GM19099 (cell line): ENCODE data around the gene KMT2D.

Source experiments
- POLR2A ChIP-seq: IDR thresholded peaks from 3 replicates; pipeline ENCODE4 v1.6.1; 2011; ENCODE audit warnings: low read depth; ENCODE audit not compliant: insufficient read length; ENCODE audit errors: extremely low read depth

The KMT2D gene, protein sequence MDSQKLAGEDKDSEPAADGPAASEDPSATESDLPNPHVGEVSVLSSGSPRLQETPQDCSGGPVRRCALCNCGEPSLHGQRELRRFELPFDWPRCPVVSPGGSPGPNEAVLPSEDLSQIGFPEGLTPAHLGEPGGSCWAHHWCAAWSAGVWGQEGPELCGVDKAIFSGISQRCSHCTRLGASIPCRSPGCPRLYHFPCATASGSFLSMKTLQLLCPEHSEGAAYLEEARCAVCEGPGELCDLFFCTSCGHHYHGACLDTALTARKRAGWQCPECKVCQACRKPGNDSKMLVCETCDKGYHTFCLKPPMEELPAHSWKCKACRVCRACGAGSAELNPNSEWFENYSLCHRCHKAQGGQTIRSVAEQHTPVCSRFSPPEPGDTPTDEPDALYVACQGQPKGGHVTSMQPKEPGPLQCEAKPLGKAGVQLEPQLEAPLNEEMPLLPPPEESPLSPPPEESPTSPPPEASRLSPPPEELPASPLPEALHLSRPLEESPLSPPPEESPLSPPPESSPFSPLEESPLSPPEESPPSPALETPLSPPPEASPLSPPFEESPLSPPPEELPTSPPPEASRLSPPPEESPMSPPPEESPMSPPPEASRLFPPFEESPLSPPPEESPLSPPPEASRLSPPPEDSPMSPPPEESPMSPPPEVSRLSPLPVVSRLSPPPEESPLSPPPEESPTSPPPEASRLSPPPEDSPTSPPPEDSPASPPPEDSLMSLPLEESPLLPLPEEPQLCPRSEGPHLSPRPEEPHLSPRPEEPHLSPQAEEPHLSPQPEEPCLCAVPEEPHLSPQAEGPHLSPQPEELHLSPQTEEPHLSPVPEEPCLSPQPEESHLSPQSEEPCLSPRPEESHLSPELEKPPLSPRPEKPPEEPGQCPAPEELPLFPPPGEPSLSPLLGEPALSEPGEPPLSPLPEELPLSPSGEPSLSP (N-terminal part only)

DNA sequence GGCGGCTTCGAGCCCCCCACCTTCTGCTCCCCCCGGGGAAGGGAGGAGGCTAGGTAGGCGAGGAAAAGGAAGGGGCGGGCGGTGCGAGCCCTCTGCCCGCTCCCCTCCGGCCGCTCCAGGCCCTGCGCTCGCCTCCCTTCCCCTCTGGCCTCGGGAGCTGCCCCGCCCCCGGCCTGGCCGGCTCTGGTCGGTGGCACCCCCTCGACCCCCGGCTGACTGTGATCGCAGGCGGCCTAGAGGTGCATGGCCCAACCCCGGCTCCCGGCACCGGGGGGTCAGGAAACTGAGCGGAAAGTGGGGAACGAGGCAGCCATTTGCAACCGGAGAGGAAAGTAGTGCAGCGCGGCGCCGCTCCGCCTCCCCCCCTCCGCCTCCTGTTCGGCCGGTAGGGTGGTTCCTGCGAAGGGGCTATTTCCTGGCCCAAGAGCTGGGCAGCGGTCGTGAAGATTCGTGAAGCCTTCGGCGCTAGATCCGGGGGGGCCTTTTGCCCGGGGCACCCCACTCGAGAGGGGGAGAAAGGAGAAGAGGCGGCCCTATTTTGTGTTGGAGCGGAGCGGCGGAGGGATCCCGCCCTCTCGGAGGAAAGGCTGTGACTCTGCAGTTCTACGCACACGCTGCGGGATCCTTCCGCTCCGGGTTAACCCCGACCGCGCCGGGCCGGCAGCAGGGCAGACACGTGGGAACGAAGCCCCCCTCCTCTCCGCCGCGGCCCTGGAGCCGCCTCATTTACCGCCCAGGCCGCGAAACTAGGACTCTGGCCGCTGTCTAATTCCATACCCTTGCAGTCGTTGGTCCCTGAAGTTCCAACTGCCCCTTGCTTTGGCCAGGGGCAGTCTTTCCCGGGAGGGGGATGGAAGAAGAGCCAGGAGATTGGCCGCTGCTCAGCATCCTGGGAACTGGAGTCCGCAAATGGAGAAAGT lies at the start of gene KMT2D:
Gene KMT2D, minus strand, starts transcription at position 558 of the 920 bp plus-strand sequence. CDS start 5,470 bp downstream, outside the sequence.
- peak; percentile 68 for TF ChIP-seq POLR2A

DNA sequence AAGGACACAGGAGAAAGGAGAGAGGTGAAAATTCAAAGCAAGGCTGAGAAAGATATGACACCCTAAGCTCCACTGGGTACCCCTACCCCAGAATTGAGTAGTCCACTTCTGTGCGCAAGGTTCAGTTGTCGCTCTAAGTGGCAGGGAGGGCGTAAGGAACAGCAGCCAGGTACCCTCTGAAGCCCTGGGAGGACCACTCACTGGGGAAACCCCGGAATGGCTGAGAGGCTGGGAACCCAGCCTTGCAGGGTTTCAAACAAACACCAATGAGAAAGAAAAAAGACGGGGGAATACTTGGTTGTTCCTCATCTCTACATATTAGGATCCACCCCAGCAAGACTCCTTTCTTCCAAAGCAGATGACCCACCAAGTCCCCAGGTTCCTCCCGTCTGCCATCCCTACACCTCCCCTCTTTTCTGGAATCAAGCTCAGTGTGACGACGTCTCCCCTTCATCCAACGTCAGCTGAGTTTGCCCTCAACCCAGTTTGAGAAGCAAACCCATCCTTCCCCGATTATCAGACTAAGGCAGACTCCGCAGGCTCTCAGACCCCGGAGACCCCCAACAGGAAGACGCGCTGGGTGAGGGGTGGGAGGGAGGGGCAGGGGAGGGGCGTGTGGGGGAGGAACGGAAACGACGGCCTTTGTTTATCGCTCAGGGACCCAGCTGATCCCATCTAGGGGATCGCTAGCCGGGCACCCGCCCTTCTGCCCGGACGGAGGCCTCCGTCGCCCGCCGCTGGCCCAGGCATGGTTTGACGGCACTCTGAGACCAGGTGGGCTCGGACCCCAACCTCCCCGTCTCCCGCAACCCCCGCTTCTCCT lies 49.3 kb upstream of the KMT2D start:
- no peak for TF ChIP-seq POLR2A

DNA sequence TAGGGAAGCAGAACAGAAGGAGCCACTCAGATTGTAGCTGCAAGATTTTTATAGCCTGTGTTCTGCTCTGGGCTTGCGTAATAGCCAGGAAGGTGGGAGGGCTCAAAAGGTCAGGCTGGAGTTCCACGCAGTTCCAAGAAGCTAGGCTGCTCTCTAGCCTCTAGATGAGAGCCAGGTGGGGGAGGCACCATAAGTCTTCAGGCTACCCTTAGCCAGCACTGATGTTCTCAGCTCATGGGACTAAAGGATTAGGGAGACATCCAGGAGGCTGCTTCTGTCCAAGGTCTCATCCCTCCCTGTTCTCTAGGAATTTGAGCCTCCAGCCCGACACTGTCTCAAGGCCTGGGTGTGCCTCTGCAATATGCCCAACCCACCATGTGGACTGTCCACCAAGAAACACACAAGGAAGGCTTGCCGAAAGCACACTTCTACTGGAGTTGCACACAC lies 48.4 kb upstream of the KMT2D start:
- TF ChIP-seq POLR2A = no peak

DNA sequence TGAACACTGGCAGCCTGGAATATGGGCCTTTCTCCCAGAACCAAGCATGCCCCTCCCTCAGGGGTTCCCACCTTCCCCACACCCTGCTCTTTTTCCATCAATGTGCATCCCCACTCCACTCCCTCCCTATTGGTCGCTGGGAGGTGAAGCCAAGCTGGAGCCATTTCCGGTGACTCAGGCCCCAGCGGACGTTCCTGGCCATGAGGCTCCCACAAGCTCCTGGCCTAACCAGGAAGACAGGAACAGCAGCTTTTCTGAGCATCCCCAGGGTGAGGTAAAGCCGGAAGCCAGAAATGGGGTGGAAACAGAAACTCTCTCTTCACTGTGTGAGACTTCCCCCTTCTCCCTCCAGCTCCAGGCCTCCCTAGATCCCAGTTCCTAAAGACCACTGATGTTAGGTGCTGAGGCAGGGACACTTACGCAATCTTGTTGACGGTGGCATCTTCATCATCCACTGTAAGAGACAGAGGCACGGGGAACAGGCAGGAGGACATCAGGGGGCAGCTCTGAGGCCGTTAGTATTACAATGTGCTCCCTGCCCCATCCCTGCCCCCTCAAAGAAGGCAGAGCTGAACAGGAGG lies 45.0 kb upstream of the KMT2D start:
- TF ChIP-seq POLR2A = no peak

DNA sequence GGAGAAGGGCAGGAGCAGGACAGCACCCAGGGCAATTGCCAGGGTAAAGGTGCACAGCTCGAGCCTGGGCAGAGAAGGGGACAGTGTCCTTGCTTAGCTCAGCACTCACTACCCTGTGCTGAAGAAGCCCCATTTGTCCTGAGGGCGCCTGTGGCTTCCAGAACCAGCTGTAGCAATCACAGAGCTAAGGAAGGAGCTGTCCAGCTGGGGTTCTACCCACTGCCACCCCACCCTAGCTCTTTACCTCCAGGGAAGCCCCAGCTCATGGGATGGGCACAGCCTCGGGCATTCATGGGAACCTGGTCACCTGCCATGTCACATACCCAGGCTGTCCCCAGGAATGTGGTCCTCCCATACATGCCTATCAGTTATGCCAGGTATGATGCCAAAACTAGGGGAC lies 44.2 kb upstream of the KMT2D start:
- TF ChIP-seq POLR2A = no peak

DNA sequence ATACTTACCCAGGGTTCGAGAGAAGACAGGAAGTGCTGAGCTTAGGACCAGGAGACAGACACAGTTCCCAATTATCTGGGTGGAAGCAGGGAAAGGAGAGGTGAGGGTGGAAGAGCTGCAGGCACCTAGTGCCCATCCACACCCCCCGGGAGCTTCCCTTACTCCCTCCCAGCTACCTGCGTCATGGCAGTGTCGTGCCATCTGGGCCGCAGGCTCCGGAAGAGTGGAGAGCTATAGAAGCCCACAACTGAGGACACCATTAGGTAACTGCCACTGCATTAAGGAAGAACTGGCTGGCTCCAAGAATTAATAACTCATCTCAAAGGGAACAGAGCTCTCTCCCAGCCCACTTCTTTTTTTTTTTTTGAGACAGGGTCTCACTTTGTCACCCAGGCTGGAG lies 39.8 kb upstream of the KMT2D start:
- no peak for TF ChIP-seq POLR2A

DNA sequence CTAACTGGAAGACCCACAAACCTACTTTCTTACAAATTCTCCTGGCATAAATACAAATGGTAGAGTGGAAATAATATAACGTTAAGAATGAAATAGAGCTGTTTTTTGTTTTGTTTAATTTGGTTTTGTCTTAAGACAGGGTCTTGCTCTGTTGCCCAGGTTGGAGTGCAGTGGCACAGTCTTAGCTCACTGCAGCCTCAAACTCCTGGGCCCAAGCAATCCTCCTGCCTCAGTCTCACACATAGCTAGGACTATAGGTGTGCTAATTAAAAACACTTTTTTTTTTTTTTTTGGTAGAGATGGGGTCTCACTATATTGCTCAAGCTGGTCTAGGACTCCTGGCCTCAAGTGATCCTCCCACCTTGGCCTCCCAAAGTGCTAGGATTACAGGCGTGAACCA lies 38.1 kb upstream of the KMT2D start:
- TF ChIP-seq POLR2A = no peak

DNA sequence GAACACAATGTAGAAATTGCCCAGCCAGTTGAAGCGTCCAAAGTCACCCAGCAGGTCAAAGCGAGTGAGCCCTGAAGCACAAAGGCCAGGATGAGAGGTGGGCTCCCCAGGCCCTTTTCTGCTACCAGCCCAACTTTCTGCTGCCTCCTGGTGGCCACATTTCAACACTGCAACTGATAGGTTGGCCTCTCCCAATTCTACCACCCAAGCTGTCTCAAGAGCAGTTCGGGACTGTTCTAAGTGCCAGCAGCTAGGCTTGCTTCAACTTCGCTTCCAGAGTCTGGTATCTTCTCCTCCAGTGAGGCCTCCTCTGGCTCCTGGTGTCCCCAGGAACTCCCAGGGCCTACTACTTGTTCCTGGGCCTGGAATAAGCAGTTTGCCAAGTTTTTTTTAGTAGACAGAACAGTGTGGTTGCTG lies 37.4 kb upstream of the KMT2D start:
- TF ChIP-seq POLR2A = no peak

DNA sequence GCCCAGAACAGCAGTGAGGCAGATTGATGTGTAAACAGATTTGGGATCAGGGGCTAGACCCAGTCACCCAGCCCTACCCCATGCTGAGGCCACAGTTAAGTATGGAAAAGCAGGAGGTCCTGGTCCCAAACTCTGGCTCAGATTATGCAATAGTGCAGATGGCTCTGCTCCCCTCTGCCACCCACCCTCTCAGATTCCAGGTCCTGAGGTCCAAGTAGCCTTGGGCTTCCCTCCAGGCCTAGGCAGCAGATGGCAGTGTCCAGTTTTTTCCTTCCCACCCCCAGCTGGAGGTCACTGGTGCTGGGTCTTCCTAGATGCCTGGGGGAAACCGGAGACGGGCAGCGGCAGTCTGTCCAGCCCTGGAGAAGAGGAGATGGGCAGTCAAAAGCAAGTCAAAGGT lies 36.8 kb upstream of the KMT2D start:
- TF ChIP-seq POLR2A = no peak

DNA sequence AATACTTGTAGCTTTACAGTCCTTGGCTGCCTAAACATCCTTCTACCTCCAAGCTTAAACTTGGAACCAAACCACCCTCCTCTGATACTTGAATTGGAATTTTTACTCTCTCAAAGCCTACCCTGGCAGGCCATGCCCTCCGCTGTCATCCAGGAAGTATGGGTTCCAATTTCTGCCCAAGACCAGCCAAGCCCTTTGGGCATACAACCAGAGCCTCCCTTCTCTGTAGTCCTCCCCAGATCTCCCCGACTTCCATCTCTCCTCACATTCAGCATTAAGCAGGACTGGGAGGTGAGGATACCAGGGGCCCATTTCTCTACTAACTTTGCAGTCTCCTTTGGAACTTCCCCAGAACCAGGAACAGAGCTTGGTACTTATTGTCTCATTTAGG lies 34.4 kb upstream of the KMT2D start:
- no peak for TF ChIP-seq POLR2A

DNA sequence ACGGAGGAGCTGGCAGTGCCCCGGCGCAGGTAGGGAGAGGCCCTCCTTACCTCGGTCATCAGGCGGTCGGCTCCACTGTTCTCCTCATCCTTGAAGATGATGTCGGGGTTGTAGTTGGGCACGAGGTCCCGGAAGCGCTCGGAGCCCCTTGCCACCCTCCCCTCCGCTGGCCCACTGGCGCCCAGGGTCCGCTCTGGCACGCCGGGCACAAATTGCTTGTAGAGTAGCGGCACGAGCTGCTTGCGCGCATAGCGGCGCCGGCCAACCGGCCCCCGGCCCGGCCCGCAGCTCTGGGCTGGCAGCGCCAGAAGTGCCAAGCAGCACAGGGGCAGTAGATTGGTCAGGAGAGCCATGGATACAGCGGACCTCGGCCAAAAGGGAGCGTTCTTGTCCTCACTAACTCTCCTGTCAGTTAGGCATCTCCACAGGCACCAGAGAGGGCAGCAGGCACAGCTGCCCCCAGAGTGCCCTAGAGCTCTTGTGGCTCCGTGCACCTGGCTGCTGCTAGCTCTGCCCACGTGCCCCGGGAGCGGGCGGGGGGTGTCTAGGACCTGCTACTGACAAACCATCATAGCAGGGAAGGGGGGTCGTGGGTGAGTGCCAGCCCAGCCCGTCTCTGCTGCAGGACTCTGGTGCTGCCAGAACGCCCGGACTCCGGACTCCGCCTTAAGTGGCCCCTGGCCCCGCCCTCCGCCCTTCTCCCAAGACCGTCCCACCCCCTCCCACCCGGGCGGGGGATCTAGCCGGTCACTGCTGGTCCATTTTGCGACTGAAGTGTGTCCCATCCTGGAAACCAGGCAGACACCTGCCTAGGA lies 33.8 kb upstream of the KMT2D start, which contains the start of gene DHH:
Gene DHH, minus strand, starts transcription at position 642 of the 815 bp plus-strand sequence. Its CDS starts 289 bp downstream, at position 353.
- no peak for TF ChIP-seq POLR2A

DNA sequence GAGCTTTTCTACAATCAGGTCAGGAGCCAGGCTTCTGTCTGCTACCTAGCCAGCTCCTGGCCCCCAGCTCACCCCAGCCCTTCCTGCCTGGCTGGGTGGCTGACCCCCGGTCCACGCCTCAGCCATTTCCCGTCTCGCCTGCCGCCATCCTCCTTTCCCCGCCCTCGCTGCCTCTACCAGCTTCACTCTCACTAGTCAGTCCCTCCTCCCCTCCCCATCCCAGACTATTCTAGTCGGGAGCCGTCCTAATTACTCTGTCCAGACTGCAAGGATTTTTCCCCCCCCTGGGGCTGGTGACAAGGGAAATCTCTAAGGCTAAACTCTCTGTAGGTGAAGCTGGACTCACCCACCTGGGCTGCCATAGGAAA lies 33.2 kb upstream of the KMT2D start:
- no peak for TF ChIP-seq POLR2A
